GM12878 (cell line): Measurements from ENCODE around the gene PHGDH. TPM values are rescaled to one million over a fixed set of nuclear protein-coding genes. Genes with fewer than 3 reads are reported as not detected.

ENCODE experiments used
- ATAC-seq: fragments of 200-7000 bp; cut with Tn5 transposase; 3 replicates; pipeline ENCODE4 v1.9.1; 2020; ENCODE audit warnings: mild to moderate bottlenecking, moderate library complexity
- BruUV-seq: library from RNA; stranded (reverse); fragments of 400-500 nt; replicated peaks from 2 replicates; lab custom pipeline; 2021; lab: Mats Ljungman, UMichigan
- CTCF ChIA-PET: fragments of 300-600 bp; sonication (Branson Sonifier 250); formaldehyde crosslinking; extraction: SDS; loops from one replicate; lab custom pipeline; 2021; ENCODE audit warnings: inconsistent platforms; lab: Yijun Ruan, JAX
- POLR2A ChIA-PET: fragments of 350-600 bp; formaldehyde crosslinking; extraction: SDS; loops from one replicate; lab custom pipeline; 2021; ENCODE audit warnings: inconsistent platforms; lab: Charles Lee
- RAD21 ChIA-PET: fragments of 300-600 bp; sonication (Branson Sonifier 250); formaldehyde crosslinking; loops from one replicate; lab custom pipeline; 2023; ENCODE audit warnings: antibody characterized with exemption; ENCODE audit not compliant: unreplicated experiment; lab: Charles Lee
- SMC1A ChIA-PET: fragments of 300-600 bp; sonication (Branson Sonifier 250); formaldehyde crosslinking; loops from one replicate; lab custom pipeline; 2023; ENCODE audit not compliant: unreplicated experiment, uncharacterized antibody; lab: Charles Lee
- DNase-seq: peaks from one replicate; pipeline ENCODE4 v3.0.0-alpha.2; 2011; ENCODE audit warnings: low read depth, low spot score
- FAIRE-seq: peaks from 3 replicates; lab custom pipeline; 2011; peaks lifted over from hg19 to GRCh38; lab: Jason Lieb, UNC
- H2AFZ ChIP-seq: 2 replicates; pipeline ENCODE4 v1.6.0; 2011; ENCODE audit warnings: low read depth, low read length, control low read depth; ENCODE audit not compliant: control insufficient read depth
- H3K27ac ChIP-seq: 2 replicates; pipeline ENCODE4 v1.5.1; 2011; ENCODE audit warnings: control low read depth; ENCODE audit not compliant: control insufficient read depth, insufficient read depth
- H3K27me3 ChIP-seq, 2 experiments: replicated peaks in 1 of 2; 2 replicates each; pipeline versions ENCODE4 v1.6.0 to v1.6.1; 2011; ENCODE audit warnings: low read length in 1 of 2; ENCODE audit not compliant: control insufficient read depth in 2 of 2, insufficient read depth in 2 of 2
- H3K36me3 ChIP-seq, 2 experiments: 2 replicates each; pipeline ENCODE4 v1.5.1; 2011; ENCODE audit warnings: low read length in 1 of 2; ENCODE audit not compliant: control insufficient read depth in 2 of 2, insufficient read depth in 2 of 2
- H3K4me1 ChIP-seq: 2 replicates; pipeline ENCODE4 v1.6.1; 2011; ENCODE audit warnings: mild to moderate bottlenecking, low read length, moderate library complexity, mixed read lengths; ENCODE audit not compliant: control insufficient read depth, insufficient read depth
- H3K4me2 ChIP-seq: 2 replicates; pipeline ENCODE4 v1.6.0; 2011; ENCODE audit warnings: control low read depth; ENCODE audit not compliant: control insufficient read depth, insufficient read depth
- H3K4me3 ChIP-seq: fragments of 200-600 bp; sonication (generic); 2 replicates; pipeline ENCODE4 v1.5.1; 2016
- H3K79me2 ChIP-seq: 2 replicates; pipeline ENCODE4 v1.6.0; 2011; ENCODE audit warnings: low read length; ENCODE audit not compliant: control insufficient read depth, insufficient read depth
- H3K9ac ChIP-seq: 2 replicates; pipeline ENCODE4 v1.8.0; 2011; ENCODE audit warnings: low read length, control low read depth, mixed read lengths; ENCODE audit not compliant: control insufficient read depth, insufficient read depth
- H3K9me3 ChIP-seq: replicated peaks from 3 replicates; pipeline ENCODE4 v1.5.1; 2011; ENCODE audit warnings: mild to moderate bottlenecking, low read length; ENCODE audit not compliant: control insufficient read depth, insufficient read depth
- H4K20me1 ChIP-seq: 2 replicates; pipeline ENCODE4 v1.6.0; 2011; ENCODE audit not compliant: control insufficient read depth, insufficient read depth
- CBX3 ChIP-seq: fragments of 200-600 bp; sonication (generic); IDR thresholded peaks from 2 replicates; pipeline ENCODE4 v1.6.1; 2016; ENCODE audit warnings: low read depth, borderline replicate concordance
- ESRRA ChIP-seq: IDR thresholded peaks from 2 replicates; pipeline ENCODE4 v1.6.1; 2012; ENCODE audit warnings: mild to moderate bottlenecking, low read length, improper control_type of control experiment
- RCOR1 ChIP-seq: conservative IDR thresholded peaks from 2 replicates; pipeline ENCODE4 v1.6.1; 2012; ENCODE audit warnings: low read depth, low read length, improper control_type of control experiment
- SREBF2 ChIP-seq: IDR thresholded peaks from 2 replicates; pipeline ENCODE4 v1.6.1; 2012; ENCODE audit warnings: mild to moderate bottlenecking, low read length
- ZBED1 ChIP-seq: IDR thresholded peaks from 2 replicates; pipeline ENCODE4 v1.6.1; 2016; ENCODE audit warnings: borderline replicate concordance
- ZNF24 ChIP-seq: fragments of 450-650 bp; IDR thresholded peaks from 2 replicates; pipeline ENCODE4 v1.6.1; 2017; ENCODE audit warnings: antibody characterized with exemption, mild to moderate bottlenecking
- WGBS: methylation state at CpG from one replicate; pipeline ENCODE4 v1.1.6; 2016; ENCODE audit warnings: low lambda C conversion rate; ENCODE audit not compliant: insufficient replicate concordance, insufficient coverage; ENCODE audit errors: missing lambda C conversion rate; 5-methylcytosine and 5-hydroxymethylcytosine counted together
- in situ Hi-C: fragments of 300-500 bp; cut with MboI; formaldehyde crosslinking; loops from 9 replicates; pipeline ENCODE4 v1.14.3; 2018; ENCODE audit warnings: mixed read lengths
- intact Hi-C: fragments of 100-400 bp; cut with micrococcal nuclease; formaldehyde crosslinking; loops from one replicate; pipeline ENCODE4 v1.14.2; 2022; ENCODE audit not compliant: unreplicated experiment
- polyA plus RNA-seq, 11 experiments: library from polyadenylated mRNA; depleted of rRNA in 4 of 11; unstranded in 6 of 11; stranded (reverse) in 5 of 11; fragments of >200 nt; fragmentation: Nextera tagmentation in 4 of 11; fragmentation: Illumina TruSeq in 1 of 11; extraction: Ambion mirVana in 4 of 11; extraction: Trizol in 1 of 11; gene quantifications; 1 replicate in 1 of 11; 2 replicates in 10 of 11; pipeline versions ENCODE4 v1.2.1 to v1.2.3, GENCODE V29; 2011 to 2016; ENCODE audit warnings: inconsistent platforms in 2 of 11, missing spikeins in 2 of 11, low read depth in 1 of 11
- total RNA-seq, 4 experiments: library from RNA; depleted of rRNA in 3 of 4; stranded (reverse); fragments of >200 nt in 3 of 4; fragmentation: Illumina TruSeq in 1 of 4; extraction: Trizol in 1 of 4; gene quantifications; 2 replicates each; pipeline versions ENCODE4 v1.2.1 to v1.2.3, GENCODE V29; 2013 to 2021
- TF ChIP-seq, protein P1 (sequence below): IDR thresholded peaks from 2 replicates; pipeline ENCODE4 v1.6.1; 2012; ENCODE audit warnings: improper control_type of control experiment, low read depth, low read length; ENCODE audit not compliant: insufficient replicate concordance

The PHGDH gene
- total and polyA plus RNA-seq, 10 of the 15 experiments (the other 5 are each of a cell fraction or from before 2014, with no cell fraction given) = 3.9 to 47.8 (median 25.9) TPM

DNA sequence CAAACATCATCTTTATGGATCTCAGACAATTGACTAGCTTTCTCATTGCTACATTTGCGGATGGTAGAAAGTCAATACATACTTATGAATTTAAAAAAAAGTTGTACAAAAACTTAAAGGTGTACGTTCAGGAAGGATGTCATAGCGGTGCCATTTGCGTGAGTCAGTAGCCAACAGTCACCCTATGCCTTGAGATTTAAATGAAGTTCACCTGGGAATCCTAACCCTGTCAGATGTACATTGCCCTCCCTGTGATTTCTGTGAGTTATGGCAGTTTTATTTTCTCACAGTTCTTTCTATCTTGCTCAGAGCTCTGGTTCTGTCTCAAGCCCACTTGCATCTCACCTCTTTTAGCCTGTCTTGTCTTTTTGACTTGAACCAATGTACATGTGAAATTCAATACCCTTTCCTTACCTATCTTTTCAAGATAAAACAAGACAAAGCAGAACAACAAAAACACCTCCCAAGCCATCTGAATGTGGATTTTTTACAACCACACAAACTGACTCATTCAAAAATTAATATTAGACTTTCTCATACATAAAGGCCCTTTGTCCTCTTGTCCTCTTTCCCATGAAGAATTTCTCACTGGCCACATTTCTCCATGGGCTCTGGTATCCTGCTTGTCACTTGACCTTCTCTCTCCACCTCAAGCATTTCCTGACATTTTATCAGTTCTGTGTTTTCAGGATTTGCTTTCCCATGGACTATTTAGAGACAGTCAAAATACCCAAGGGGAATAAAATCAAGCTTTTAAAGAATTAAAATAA, 38.4 kb upstream of the PHGDH start:
- WGBS = 84% methylated on average over 4 of the region's 4 CpGs
- H3K4me2 ChIP-seq = no peak overlapping the region
- no peak for TF ChIP-seq ESRRA
- TF ChIP-seq RCOR1 = no peak
- TF ChIP-seq CBX3 = no peak
- TF ChIP-seq SREBF2 = no peak
- no peak for TF ChIP-seq ZBED1
- TF ChIP-seq ZNF24 = no peak
- TF ChIP-seq, protein P1, sequence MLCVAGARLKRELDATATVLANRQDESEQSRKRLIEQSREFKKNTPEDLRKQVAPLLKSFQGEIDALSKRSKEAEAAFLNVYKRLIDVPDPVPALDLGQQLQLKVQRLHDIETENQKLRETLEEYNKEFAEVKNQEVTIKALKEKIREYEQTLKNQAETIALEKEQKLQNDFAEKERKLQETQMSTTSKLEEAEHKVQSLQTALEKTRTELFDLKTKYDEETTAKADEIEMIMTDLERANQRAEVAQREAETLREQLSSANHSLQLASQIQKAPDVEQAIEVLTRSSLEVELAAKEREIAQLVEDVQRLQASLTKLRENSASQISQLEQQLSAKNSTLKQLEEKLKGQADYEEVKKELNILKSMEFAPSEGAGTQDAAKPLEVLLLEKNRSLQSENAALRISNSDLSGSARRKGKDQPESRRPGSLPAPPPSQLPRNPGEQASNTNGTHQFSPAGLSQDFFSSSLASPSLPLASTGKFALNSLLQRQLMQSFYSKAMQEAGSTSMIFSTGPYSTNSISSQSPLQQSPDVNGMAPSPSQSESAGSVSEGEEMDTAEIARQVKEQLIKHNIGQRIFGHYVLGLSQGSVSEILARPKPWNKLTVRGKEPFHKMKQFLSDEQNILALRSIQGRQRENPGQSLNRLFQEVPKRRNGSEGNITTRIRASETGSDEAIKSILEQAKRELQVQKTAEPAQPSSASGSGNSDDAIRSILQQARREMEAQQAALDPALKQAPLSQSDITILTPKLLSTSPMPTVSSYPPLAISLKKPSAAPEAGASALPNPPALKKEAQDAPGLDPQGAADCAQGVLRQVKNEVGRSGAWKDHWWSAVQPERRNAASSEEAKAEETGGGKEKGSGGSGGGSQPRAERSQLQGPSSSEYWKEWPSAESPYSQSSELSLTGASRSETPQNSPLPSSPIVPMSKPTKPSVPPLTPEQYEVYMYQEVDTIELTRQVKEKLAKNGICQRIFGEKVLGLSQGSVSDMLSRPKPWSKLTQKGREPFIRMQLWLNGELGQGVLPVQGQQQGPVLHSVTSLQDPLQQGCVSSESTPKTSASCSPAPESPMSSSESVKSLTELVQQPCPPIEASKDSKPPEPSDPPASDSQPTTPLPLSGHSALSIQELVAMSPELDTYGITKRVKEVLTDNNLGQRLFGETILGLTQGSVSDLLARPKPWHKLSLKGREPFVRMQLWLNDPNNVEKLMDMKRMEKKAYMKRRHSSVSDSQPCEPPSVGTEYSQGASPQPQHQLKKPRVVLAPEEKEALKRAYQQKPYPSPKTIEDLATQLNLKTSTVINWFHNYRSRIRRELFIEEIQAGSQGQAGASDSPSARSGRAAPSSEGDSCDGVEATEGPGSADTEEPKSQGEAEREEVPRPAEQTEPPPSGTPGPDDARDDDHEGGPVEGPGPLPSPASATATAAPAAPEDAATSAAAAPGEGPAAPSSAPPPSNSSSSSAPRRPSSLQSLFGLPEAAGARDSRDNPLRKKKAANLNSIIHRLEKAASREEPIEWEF = no peak
- no peak overlapping the region for H3K27ac ChIP-seq
- H3K36me3 ChIP-seq = no peaks in the 10 kb centered on the region
- ChIA-PET RAD21 (interaction anchor here (1.2 to 6.4 kb wide), 10 partner anchors 13 to 198 kb away, joined by 3 to 55 read pairs (median 10); partner anchors contain the start of gene ZNF697), POLR2A (no interaction called here), SMC1A (interaction anchor here (1.0 to 7.2 kb wide), 10 partner anchors 8 to 63 kb away, joined by 3 to 119 read pairs (median 12); partner anchors contain the start of gene ZNF697), CTCF (interaction anchor here (1.9 to 16.0 kb wide), 6 partner anchors 10 to 300 kb away, joined by 7 to 446 read pairs (median 14); partner anchors contain the start of gene ZNF697)
- no peak overlapping the region for H3K9ac ChIP-seq
- H2AFZ ChIP-seq = no peak overlapping the region
- FAIRE-seq = no peak
- intact Hi-C loops = no loop called here
- no peaks in the 10 kb centered on the region for H3K79me2 ChIP-seq
- ATAC-seq = no peak
- no peaks in the 10 kb centered on the region for H4K20me1 ChIP-seq
- H3K27me3 ChIP-seq = no peaks in the 10 kb centered on the region; a peak in 1 of 4 replicates
- H3K9me3 ChIP-seq = no peaks in the 10 kb centered on the region
- in situ Hi-C loops = loop anchor here (10.0 kb wide), 1 partner anchor 299 kb away; no protein-coding TSS in a partner anchor
- H3K4me3 ChIP-seq = no peak overlapping the region
- DNase-seq = no peak
- BruUV-seq = no TSS peak
- no peaks in the 10 kb centered on the region for H3K4me1 ChIP-seq
